ENCODE measurements around the gene KAZN.

DNA sequence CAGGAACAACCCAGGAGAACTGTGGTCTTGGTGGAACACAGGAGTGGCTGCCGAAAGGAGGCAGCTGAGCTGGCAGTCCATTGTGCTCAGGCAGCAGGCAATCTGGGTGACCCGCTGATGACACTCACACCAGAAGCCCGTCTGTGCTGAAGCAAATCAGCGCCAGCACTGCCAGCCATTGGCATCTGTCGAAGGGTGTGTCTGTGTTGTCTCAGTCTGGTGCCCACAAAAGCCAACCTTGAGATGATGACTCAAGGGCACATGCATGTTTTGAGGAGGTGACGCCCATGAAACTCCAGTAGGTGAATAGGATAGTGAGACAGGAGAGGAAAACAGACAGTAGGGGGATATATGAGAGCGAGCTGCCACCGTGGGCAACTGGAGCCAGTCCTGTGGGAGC is 167.3 kb downstream of the KAZN start:
- TF ChIP-seq ZNF302 (CRISPR knock-in tag; IDR thresholded peaks at IDR 0.05) (no peak), SREBF2 (IDR thresholded peaks at IDR 0.05) (no peak), HDAC2 (IDR thresholded peaks at IDR 0.05) (no peak), KDM1A (IDR thresholded peaks at IDR 0.05; ENCODE audit: low read depth) (no peak)
- TF ChIP-seq, protein P1, sequence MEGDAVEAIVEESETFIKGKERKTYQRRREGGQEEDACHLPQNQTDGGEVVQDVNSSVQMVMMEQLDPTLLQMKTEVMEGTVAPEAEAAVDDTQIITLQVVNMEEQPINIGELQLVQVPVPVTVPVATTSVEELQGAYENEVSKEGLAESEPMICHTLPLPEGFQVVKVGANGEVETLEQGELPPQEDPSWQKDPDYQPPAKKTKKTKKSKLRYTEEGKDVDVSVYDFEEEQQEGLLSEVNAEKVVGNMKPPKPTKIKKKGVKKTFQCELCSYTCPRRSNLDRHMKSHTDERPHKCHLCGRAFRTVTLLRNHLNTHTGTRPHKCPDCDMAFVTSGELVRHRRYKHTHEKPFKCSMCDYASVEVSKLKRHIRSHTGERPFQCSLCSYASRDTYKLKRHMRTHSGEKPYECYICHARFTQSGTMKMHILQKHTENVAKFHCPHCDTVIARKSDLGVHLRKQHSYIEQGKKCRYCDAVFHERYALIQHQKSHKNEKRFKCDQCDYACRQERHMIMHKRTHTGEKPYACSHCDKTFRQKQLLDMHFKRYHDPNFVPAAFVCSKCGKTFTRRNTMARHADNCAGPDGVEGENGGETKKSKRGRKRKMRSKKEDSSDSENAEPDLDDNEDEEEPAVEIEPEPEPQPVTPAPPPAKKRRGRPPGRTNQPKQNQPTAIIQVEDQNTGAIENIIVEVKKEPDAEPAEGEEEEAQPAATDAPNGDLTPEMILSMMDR (IDR thresholded peaks at IDR 0.05): no peak

All from A549 (cell line).